LNCAP (cell line): ENCODE results near the gene TUBGCP5.

Source experiments
- TF ChIP-seq, protein P1 (sequence below): fragments of 450-650 bp; IDR thresholded peaks from 2 replicates; pipeline ENCODE4 v1.5.1; 2017; ENCODE audit warnings: mild to moderate bottlenecking

Gene TUBGCP5

DNA sequence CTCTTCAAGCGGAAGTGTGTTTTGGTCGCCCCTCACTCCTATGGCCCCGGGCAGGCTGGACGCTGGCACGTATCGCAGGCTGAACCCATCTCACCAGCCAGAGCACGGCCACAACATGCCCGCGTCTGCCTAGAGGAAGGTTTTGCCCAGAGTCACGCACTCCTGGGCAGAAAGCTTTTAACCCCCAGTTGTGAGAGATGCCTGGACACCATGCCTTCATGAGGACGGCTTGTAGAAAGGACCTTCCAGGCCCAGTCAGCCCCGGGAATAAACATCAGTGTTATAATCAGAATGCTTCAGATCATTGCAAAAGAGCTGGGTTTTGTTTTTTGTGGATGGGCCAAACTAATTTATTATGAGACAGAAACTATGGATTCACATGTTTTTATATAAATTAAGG is 75.7 kb downstream of the TUBGCP5 start:
- TF ChIP-seq, protein P1, sequence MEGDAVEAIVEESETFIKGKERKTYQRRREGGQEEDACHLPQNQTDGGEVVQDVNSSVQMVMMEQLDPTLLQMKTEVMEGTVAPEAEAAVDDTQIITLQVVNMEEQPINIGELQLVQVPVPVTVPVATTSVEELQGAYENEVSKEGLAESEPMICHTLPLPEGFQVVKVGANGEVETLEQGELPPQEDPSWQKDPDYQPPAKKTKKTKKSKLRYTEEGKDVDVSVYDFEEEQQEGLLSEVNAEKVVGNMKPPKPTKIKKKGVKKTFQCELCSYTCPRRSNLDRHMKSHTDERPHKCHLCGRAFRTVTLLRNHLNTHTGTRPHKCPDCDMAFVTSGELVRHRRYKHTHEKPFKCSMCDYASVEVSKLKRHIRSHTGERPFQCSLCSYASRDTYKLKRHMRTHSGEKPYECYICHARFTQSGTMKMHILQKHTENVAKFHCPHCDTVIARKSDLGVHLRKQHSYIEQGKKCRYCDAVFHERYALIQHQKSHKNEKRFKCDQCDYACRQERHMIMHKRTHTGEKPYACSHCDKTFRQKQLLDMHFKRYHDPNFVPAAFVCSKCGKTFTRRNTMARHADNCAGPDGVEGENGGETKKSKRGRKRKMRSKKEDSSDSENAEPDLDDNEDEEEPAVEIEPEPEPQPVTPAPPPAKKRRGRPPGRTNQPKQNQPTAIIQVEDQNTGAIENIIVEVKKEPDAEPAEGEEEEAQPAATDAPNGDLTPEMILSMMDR, result no peak

DNA sequence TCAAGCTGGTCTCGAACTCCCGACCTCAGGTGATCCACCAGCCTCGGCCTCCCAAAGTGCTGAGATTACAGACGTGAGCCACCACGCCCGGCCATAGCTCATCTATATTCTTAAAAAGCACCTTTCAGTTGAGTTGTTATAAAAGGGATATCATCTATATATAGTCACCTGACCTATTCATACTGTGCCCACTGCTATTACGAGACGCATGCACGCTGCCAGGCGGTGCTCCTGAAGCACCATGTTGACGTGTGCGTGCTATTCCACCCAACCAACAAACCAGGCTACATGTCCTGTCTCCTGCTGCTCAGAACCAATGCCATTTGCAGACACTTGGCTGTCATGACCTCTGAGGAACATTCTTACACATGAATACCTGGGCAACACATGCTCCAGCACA is 76.8 kb downstream of the TUBGCP5 start:
- TF ChIP-seq, protein P1, result no peak

DNA sequence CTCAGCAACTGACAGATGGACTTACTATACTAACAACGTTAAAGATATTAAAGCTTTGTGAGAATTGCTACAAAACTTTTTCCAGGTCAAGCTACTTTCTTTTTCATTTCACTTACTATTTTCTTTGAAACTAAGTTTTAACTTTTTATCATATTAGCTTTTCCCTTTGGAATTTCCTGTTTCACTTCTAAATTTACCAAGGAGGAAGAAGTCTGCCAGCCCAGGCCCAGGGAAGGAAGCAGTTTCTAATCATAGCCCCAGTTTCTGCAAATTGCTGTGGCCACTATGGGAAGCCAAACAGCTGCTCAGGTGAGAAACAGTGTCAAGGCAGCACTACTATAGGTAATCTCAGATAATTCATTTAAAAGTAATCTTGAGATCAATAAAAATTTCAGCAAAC is 77.6 kb downstream of the TUBGCP5 start:
- TF ChIP-seq, protein P1, result no peak

DNA sequence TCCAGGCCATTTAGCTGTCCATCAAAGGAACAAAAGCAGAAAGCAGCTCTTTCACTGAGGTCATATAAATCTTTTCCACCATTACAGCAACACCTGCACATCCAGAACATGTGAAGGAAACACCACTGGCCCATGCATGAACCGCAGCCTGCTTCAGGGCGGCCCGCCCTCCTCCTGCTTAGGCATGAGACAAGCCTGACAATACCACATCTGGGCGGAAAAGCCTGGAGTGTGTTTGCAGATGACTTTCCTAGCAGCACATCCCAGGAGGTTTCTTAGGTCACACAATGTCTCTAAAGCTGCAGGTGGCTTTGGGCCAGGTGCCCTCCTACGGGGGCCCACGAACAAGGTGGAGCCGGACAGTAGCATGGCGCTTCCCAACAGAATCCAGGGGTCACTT is 78.8 kb downstream of the TUBGCP5 start:
- TF ChIP-seq, protein P1, result no peak

DNA sequence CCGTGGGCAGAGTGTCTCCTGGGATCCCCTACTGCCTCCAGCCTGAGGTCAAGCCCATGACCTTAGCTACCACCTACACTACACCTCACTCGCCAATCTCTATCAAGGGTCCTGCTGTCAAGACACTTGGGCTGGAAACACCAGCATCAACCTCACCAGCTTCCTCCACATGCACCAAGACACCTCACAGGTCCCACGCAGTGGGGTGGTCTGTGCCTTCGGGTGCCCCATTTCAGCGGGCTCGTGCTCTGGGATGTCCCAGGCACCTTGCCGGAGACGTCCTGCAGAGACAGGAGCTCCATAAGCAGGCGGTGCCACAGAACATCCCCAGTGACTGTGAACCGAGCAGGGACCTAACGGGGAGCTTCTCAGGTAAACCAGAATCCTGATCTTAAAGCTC is 79.2 kb downstream of the TUBGCP5 start:
- TF ChIP-seq, protein P1, result no peak

DNA sequence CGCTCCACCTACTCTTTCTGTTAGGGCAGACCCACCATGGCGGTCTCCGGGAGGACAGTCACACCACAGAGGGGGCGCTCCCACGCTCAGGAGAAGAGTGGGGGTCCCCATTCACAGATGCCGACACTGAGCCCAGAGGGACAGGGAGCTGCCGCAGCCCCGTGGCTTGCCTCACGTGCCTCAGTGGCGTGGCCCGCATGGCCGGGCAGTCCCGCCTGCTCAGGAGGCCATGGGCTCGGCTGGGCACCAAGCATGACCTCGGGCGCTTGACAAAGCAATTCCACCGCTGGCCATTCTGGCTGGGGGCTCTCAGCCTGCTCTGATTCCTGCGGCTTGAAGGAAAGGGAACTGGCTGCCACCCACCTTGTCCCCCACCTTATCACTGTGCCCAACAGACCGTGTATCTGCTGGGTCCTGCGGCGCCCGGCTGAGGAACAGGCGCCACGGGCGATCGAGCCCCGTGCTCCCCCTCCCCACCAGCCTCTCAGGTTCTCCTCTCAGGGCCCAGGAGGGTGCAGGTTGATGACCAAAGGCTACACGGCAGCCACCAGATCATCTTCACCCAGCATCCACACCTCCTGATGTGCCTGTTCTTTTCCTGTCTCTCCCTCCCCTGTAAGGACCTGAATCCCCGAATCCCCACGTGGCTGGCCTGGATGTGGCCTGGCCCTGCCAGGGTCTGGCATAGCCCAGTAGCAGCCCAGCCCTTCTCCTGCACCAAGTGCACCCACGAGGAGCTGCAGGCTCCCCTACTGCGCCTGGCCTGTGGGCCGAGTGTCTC is 79.9 kb downstream of the TUBGCP5 start:
- TF ChIP-seq, protein P1, result no peak

DNA sequence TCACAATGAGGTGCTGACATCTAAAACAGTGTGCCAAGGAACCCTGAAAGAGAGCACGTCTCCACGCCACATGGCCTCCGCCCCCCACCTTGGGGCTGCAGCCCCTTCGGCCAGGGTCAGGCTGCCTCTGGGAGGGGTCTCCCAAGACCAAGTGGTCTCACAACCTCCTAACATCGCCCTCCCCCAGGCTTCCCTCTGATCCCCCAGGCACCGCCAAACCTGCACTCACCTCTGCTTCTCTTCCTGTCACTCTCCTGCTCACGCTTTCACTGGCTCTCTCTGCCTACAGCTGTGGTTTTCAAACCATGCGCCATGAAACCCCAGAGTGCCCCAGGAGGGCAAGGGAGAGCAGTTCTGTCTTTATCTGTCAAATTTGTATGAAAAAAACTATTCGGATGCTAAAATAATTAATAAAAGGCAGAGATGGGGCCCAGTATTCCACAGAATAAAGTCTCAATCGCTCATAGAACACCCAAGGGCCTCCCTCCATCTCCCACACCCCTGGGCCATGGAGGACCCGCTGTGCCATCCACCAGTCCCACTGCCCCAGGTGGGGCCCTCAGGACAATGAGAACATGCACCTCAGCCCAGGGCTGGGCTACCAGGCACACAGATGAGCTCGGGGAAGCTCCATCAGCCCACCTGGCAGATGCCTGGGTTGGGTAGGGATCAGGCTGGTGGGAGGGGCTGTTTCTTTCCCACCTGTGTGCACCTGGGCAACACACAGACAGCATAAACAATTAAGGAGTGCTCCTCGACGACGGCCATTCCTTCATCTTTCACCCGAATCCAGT is 80.7 kb downstream of the TUBGCP5 start:
- TF ChIP-seq, protein P1, result no peak
